GM18520 (cell line): Measurements from ENCODE around the gene ICAM5.

Experiments used
- ATAC-seq: cut with Tn5 transposase; IDR thresholded peaks from one replicate; pipeline ENCODE4 v1.9.1; 2021; ENCODE audit not compliant: unreplicated experiment

Gene ICAM5

DNA sequence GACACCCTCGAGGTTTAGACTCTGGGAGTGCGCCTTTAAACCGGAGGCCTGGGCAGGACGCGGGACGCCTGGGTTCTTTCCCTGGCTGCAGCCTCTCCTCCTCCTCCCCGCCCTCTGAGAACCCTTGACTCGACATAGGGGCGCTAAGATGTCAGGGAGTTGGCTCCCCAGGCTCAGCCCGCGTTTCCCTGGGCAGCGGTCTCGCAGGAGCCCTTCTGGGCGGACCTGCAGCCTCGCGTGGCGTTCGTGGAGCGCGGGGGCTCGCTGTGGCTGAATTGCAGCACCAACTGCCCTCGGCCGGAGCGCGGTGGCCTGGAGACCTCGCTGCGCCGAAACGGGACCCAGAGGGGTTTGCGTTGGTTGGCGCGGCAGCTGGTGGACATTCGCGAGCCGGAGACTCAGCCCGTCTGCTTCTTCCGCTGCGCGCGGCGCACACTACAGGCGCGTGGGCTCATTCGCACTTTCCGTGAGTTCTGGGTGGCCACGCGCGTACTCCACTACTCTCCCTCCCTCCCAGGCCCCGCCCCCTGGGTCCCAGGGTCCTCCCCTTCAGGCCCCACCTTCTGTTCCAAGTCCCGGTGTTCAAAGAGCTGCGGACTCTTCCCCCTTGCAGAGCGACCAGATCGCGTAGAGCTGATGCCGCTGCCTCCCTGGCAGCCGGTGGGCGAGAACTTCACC, 1.3 kb downstream of the ICAM5 start:
- no peak for ATAC-seq

DNA sequence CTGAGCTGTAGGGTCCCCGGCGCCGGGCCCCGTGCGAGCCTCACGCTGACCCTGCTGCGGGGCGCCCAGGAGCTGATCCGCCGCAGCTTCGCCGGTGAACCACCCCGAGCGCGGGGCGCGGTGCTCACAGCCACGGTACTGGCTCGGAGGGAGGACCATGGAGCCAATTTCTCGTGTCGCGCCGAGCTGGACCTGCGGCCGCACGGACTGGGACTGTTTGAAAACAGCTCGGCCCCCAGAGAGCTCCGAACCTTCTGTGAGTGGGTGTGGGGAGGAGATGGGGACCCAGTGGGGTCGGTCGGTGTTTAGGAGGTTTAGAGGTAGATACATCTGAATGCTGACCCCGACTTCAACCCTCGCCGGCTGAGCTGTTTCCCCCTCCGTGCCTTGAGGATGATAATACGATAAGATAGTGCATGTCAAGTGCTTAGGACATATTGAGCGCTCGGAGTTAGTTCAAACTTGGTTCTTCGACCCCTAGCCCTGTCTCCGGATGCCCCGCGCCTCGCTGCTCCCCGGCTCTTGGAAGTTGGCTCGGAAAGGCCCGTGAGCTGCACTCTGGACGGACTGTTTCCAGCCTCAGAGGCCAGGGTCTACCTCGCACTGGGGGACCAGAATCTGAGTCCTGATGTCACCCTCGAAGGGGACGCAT, 1.9 kb downstream of the ICAM5 start:
- ATAC-seq = no peak

DNA sequence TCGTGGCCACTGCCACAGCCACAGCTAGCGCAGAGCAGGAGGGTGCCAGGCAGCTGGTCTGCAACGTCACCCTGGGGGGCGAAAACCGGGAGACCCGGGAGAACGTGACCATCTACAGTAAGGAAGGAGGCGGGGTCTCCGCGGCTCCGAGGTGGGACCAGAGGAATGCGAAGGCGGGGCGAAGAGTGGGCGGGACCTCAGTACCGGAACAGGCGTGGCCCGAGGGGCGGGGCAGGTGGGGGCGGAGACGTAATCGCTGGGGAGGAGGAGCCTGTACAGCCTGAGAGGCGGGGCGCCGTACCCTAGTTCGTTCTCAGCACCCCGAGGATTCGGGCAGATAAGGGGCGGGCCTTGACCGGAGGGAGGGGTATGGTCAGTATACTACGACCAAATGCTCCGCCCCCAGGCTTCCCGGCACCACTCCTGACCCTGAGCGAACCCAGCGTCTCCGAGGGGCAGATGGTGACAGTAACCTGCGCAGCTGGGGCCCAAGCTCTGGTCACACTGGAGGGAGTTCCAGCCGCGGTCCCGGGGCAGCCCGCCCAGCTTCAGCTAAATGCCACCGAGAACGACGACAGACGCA, 2.5 kb downstream of the ICAM5 start:
- ATAC-seq = no peak

DNA sequence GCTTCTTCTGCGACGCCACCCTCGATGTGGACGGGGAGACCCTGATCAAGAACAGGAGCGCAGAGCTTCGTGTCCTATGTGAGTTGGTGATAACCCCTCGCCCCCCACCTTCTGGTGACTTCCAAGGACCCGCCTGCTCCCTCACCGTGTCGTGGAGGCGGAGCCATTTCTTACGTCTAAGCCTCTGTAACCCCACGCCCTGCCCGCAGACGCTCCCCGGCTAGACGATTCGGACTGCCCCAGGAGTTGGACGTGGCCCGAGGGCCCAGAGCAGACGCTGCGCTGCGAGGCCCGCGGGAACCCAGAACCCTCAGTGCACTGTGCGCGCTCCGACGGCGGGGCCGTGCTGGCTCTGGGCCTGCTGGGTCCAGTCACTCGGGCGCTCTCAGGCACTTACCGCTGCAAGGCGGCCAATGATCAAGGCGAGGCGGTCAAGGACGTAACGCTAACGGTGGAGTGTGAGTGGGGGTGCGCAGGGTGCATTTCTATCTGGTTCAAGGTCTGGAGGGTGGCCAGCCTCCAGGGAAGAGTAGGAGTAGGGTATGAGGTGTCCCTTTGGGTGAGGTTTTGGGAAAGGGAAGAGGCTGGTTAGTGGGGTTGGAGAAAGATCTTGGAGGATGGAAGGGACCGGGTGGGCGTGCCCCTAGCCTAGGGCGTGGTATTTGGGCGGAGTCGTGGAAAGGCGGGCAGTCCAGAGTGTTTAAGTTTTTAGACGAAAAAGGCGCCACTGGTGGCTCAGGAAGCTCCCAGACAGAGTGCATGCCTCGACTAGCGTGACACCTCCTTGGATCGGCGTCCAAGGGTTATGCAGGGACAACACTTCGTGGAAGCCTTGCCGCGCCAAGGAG, 3.3 kb downstream of the ICAM5 start:
- ATAC-seq = no peak

DNA sequence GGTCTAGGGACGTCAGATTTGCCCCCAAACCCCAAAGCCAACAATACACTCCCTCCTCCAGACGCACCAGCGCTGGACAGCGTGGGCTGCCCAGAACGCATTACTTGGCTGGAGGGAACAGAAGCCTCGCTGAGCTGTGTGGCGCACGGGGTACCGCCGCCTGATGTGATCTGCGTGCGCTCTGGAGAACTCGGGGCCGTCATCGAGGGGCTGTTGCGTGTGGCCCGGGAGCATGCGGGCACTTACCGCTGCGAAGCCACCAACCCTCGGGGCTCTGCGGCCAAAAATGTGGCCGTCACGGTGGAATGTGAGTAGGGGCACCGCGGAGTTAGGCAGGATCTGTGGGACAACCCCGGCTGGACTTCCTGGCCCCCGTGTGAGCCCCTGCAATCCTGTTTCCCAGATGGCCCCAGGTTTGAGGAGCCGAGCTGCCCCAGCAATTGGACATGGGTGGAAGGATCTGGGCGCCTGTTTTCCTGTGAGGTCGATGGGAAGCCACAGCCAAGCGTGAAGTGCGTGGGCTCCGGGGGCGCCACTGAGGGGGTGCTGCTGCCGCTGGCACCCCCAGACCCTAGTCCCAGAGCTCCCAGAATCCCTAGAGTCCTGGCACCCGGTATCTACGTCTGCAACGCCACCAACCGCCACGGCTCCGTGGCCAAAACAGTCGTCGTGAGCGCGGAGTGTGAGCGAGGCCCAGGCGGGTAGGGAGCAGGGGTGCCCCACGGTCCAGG, 4.0 kb downstream of the ICAM5 start:
- ATAC-seq = no peak

DNA sequence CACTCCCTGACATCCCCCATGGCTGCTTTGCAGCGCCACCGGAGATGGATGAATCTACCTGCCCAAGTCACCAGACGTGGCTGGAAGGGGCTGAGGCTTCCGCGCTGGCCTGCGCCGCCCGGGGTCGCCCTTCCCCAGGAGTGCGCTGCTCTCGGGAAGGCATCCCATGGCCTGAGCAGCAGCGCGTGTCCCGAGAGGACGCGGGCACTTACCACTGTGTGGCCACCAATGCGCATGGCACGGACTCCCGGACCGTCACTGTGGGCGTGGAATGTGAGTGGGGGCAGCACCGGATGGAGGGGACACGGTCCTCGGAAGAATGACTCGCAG, 4.6 kb downstream of the ICAM5 start:
- no peak for ATAC-seq

DNA sequence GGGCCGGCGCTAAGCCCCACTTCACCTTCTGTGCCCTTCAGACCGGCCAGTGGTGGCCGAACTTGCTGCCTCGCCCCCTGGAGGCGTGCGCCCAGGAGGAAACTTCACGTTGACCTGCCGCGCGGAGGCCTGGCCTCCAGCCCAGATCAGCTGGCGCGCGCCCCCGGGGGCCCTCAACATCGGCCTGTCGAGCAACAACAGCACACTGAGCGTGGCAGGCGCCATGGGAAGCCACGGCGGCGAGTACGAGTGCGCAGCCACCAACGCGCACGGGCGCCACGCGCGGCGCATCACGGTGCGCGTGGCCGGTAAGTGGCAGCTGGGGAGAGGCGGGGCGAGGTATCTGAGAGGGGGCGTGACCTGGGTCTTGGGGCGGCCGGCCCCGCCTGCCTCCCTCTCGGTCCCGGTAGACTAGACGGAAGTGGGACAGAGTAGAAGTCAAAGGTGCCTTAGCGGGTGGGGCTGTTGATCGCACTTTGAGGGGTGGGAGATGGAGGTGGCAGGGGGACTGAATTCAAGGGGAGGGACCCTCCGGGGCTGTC, 5.6 kb downstream of the ICAM5 start:
- ATAC-seq = no peak

DNA sequence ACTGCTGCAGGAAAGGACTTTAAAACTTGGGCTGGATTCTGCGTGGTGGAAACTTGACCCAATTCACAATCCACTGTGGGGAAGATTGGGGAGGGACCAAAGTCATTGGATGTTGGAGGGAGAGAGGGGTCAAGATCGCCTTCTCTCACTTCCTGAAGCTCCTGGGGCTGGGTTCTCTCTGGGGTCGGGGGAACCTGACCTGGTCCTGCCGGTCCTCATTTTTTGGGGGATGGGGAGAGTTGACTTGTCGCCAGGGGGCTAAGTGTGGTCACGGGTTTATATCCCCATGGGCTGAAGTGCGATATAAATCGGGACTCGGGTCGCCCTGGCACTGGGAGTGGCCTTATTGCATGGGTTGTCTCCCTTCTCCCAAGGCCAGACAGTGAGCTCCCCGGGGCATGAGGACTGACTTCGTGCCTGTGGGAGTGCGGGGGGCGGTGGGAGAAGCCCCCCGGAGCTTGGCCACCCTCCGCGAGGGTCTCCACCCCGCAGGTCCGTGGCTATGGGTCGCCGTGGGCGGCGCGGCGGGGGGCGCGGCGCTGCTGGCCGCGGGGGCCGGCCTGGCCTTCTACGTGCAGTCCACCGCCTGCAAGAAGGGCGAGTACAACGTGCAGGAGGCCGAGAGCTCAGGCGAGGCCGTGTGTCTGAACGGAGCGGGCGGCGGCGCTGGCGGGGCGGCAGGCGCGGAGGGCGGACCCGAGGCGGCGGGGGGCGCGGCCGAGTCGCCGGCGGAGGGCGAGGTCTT, 6.3 kb downstream of the ICAM5 start:
- no peak for ATAC-seq

DNA sequence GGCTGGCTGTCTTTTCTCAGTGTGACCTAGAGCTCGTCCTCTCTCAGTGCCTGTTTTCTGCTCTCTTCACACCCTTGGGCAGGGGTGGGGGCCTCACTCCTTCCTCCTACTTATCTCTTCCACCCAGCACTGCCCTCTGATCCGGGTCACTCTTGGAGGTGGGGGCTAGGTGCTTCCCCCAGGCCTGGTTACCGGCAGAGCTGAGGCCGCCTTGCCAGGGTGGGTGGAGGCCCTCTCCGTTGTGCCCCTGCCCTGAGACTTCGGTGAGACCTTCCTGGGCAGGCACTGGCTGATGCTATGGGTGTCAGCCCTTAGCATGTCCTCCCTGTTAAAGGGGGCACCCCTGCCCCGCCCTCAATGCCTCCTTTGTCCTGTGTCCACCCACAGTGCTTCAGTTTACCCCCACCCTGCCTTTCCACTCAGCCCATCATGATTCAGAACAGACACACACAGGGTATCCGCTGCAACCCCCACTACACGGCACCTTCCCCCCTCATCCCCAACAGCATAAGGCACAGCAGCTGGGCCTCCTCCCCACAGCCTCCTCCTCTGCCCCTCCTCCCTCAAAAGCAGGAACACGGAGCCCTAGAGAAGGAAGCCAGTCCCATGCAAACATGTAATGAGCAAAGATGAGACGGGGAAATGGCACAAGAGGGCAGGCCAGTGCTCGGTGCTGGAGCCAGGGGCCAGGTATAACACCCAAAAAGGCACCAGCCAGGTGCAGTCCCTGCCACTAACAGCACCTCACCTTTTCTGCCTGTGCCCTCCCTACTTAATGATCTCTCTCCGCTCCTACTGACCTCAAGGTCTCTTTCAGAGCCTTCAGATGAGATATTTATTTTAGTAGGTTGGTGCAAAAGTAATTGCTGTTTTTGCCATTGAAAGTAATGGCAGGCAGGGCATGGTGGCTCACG, 10.1 kb downstream of the ICAM5 start:
- no peak for ATAC-seq

DNA sequence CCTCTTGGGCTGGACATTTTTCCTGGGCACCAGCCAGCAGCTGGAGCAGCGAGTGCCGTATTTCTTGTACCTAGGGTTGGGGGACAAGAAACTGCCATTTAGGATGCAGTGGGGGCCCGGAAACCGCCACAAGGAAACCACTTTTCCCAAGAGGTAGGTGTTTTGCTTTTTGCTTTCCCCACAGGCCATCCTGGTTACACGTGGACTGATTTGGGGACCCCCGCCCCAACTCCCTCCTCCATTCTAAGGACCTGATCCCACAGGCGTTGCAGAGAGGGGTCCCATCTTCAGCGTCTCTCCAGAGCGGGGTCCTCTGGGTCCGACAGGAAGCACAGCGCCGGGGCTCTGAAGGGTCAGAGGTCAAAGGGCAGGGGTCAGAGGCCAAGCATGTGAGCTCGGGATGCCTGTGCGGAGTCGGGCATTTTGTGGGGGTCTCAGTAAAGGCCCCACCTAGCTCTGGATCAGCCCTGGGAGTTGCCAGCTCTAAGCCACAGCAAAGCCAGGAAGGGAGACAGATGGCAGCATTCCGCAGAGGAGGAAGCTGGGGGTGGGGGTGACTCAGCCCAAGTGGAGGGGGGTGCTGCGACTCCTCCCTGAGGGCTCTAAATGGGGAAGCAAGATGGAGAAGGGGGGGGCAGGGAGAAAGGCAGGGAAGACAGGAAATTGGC, 15.5 kb downstream of the ICAM5 start:
- ATAC-seq = no peak

DNA sequence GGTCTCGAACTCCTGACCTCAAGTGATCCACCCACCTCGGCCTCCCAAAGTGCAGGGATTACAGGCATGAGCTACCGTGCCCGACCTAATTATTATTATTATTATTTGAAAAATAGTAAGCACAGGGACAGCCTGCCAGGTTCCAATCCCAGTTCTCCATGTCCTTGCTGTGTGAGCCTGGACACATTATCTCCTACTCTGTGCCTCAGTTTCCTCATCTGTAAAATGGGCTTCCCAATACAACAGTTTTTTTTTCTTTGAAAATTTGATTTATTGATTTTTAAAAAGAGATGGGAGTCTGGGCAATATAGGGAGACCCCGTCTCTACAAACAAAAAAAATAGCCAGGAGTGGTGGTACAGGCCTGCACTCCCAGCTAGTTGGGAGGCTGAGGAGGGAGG, 16.6 kb downstream of the ICAM5 start:
- ATAC-seq = no peak

DNA sequence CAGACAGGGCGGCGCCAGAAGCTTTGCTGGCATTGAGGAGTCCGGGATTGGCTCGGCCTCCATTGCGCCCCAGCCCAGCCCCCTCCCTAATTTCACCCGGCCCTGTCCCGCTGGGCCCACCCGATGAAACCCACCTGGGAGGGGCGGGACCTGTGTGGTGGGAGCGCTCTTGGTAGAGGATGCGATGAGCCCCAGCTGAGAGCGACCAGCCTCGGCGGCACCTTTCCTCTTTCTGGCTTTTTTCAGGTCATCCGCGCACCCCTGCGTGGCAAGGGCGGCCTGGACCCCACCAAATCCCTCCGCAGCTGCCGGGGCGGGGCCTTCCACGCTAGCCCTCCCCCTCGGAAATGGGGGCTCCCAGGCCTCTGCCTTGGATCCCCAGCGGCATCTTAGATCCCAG, 19.7 kb downstream of the ICAM5 start, which contains the start of gene ZGLP1:
Gene ZGLP1 (minus strand): TSS at position 393 of the 400 bp plus-strand sequence.
- no peak for ATAC-seq

DNA sequence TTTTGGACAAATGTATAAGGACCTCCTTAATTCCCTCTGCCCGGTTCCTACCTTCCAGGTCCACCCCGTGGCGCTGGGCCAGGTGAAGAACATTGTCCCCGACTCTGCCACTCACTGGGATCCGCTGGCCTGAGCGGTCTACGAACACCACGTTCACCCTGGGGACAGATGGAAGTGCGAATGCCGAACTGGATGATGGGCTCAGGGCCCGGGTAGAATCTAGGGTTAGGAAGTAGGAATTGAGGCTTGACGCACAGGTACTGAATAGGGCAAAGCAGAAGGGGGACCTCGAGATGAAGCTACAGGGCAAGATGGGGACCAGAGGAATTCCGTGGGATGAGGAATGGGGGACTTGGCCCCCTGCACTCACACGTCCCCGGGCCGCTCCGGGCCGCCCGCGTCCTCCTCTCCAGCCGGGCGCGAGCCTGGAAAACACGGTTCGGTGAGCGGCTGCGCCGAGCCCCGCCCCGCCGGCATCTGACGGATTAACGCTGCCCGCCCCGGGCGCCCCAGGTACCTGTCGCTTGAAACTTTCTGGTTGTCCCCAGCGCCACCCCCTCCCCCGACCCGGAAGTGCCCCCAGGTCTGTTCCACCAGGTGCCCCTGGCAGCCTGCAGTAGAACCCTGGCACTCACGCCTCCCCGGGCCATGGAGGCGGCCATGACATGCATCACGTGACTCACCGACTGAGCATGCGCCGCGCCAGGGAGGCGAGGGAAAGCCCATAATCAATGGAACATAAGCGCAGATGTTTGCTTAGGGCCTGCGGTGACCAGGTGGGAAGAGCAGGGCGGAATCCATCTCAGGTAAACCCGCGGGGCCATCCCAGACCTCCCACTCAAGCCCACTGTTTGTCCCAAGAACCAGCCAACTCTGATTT, 25.8 kb downstream of the ICAM5 start, which contains the start of gene FDX2:
Gene FDX2 (minus strand): TSS at position 681 of the 880 bp plus-strand sequence. CDS start 19 bp downstream, at position 662.
- ATAC-seq = no peak

DNA sequence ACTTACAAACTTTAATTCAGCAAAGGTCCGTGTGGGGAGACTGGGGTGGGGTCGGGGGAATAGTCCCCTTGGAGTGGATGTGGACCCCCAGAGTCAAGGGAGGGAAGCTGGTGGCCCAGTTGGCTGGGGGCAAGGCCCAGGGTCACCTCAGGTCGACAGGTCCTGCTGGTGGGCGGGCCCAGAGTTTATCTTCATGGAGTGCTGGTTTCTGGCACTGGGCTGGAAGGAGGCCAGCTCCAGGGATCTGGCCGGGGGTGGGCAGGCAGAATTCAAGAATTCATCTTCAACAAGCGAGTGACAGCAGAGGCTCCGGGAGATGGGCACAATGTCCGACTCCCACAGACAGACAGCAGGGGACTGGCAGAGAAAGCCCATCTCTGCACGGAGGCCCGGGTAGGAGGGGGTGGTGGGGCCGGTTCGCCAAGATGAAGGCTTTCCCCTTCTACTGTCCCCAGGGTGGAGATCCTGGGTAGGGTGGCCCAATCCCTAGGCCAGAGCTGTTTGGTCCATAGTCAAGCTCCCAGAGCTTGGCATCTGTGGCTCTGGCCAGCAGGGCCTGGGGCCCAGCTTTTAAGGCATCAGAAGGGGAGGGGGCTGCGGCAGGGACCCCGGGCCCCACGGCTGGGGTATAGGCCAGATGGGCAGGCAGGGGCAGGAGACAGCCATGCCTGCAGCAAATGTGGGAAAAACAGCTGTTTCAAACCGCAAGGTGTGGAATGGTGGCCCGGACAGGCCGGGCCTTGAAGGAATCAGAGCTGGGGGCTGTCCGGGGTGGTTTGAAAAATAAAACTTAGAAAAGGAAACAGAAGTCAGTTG, 26.7 kb downstream of the ICAM5 start:
- ATAC-seq = no peak

DNA sequence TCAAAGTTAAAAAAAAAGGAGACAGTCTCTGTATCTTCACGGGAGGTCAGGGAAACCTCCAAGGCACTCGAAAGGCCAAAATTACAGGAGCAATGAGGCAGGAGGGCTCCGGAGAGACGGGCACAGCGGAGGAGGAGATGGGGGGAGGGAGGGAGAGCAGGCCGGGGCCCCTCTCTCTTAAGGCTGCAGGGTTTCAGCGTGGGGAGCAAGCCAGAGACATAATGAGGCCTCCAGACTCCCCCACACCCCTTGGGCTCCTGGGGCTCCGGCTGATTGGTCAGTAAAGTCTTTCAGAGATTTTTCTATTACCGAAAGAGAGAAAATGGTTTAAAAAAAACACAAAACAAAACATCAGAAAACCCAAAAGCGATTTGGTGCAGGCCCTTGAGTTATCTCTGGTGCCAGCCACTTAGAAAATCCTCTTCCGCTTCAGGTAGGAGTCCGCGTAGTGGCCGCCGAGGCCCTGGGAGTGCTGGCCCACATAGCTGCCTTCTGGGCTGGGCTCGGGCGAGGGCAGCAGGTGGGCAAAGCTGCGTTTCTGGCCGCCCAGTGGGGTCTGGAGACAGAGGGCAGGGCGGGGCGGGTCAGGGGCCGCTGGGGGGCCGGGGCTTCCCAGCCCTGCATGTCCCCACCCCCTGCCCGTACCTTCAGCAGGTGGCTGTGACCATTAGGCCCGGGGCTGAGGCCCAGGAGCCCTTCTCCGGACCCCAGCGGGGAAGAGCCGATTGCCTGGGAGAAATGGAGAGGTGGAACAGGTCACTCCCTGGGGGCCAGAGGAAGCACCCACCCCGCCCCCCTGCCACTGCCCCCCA, 27.5 kb downstream of the ICAM5 start:
- ATAC-seq = no peak
